ENCODE data around the gene ZNF514.
"Not testable (repeated sequence)": the region's sequence is repeated elsewhere in the genome, so short reads cannot be mapped to it uniquely, and the experiment has no call there.

GRCh38 chr2:95098273-95098672 is 61.4 kb downstream of the ZNF514 start:
- TF ChIP-seq CTCF (optimal IDR thresholded peaks at IDR 0.05 in 1 of 3, IDR thresholded peaks at IDR 0.05 in 1 of 3, conservative IDR thresholded peaks at IDR 0.05 in 1 of 3; ENCODE audit: extremely low read depth in 1 of 3, insufficient read depth in 2 of 3, low read length in 3 of 3); EZH2 (IDR thresholded peaks at IDR 0.05; ENCODE audit: low read length): not testable (repeated sequence)

Measured in keratinocyte (primary cell).